22Rv1 (cell line): ENCODE results near the gene RASSF5.

ENCODE experiments used
- CTCF ChIP-seq: fragments of 450-650 bp; IDR thresholded peaks from 2 replicates; pipeline ENCODE4 v1.5.1; 2017; ENCODE audit warnings: mild to moderate bottlenecking
- ZFX ChIP-seq: fragments of 450-650 bp; IDR thresholded peaks from 2 replicates; pipeline ENCODE4 v1.6.1; 2017; ENCODE audit warnings: antibody characterized with exemption, borderline replicate concordance

- TF ChIP-seq CTCF (no peak), ZFX (no peak)
Measured at GRCh38 chr1:206518743-206519142, 11.4 kb downstream of the RASSF5 start.
